ENCODE measurements around the gene ERCC2. TPM values are rescaled to one million over a fixed set of nuclear protein-coding genes. Genes with fewer than 3 reads are reported as not detected.
A peak's percentile ranks its signal among the peaks of the same experiment; 100 is the strongest.

ERCC2 gene
- total RNA-seq, 1 donor from 2014 or later: 44.7 TPM

DNA sequence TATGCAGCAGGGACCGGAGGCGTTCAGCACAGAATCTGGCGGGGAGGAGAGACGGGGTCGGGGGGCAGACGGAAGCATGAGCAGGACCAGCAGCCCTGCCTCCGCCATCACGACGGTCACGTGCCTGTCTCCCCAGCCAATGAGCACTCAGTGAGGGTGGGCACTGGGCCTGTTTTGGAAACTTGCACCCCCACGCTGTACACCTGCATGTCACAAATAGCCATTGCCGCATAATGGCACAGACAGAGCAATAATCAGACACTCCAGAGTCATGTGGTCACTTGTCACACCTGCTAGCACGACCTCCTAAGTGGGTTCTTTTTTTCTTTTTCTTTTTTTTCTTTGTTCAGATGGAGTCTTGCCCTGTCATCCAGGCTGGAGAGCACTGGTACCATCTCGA lies 8.8 kb downstream of the ERCC2 start:
- Mint-ChIP-seq H3K36me3 (ENCODE audit: low read depth, unreplicated experiment) (peaks cover 30% of the 10 kb centered on the region), H3K4me1 (ENCODE audit: low read depth, unreplicated experiment) (no peaks in the 10 kb centered on the region), H3K27ac (ENCODE audit: unreplicated experiment) (no peak overlapping the region), H3K9me3 (ENCODE audit: unreplicated experiment) (no peaks in the 10 kb centered on the region), H3K27me3 (ENCODE audit: low read depth, unreplicated experiment) (no peaks in the 10 kb centered on the region), H3K4me3 (ENCODE audit: unreplicated experiment) (no peak overlapping the region)
- Histone ChIP-seq H3K27ac (ENCODE audit: low read depth, low read length) (no peak overlapping the region), H3K9ac (ENCODE audit: low read length) (no peak overlapping the region), H3K27me3 (ENCODE audit: insufficient read depth, low read length) (no peaks in the 10 kb centered on the region), H3K4me1 (ENCODE audit: insufficient read depth, low read length) (no peaks in the 10 kb centered on the region), H3K9me3 (ENCODE audit: insufficient read depth, low read depth, low read length) (no peaks in the 10 kb centered on the region), H3K4me3 (ENCODE audit: insufficient read depth, low read depth, low read length) (no peak overlapping the region), H3K36me3 (ENCODE audit: insufficient read depth, low read length) (no peaks in the 10 kb centered on the region), H2AFZ (ENCODE audit: low read depth, low read length) (no peak overlapping the region), H4K20me1 (ENCODE audit: insufficient read depth, low read length) (peaks cover 26% of the 10 kb centered on the region), H3K4me2 (ENCODE audit: low read length) (no peak overlapping the region), H3K79me2 (ENCODE audit: insufficient read depth, low read length) (peaks cover 4% of the 10 kb centered on the region)
- FAIRE-seq (no peak), DNase-seq (ENCODE audit: low read depth) (no peak)
- TF ChIP-seq, protein P1, sequence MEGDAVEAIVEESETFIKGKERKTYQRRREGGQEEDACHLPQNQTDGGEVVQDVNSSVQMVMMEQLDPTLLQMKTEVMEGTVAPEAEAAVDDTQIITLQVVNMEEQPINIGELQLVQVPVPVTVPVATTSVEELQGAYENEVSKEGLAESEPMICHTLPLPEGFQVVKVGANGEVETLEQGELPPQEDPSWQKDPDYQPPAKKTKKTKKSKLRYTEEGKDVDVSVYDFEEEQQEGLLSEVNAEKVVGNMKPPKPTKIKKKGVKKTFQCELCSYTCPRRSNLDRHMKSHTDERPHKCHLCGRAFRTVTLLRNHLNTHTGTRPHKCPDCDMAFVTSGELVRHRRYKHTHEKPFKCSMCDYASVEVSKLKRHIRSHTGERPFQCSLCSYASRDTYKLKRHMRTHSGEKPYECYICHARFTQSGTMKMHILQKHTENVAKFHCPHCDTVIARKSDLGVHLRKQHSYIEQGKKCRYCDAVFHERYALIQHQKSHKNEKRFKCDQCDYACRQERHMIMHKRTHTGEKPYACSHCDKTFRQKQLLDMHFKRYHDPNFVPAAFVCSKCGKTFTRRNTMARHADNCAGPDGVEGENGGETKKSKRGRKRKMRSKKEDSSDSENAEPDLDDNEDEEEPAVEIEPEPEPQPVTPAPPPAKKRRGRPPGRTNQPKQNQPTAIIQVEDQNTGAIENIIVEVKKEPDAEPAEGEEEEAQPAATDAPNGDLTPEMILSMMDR (IDR thresholded peaks at IDR 0.05; ENCODE audit: insufficient read depth, low read depth, low read length): no peak
- no peak for TF ChIP-seq EZH2 (IDR thresholded peaks at IDR 0.05; ENCODE audit: insufficient read depth, low read length)

DNA sequence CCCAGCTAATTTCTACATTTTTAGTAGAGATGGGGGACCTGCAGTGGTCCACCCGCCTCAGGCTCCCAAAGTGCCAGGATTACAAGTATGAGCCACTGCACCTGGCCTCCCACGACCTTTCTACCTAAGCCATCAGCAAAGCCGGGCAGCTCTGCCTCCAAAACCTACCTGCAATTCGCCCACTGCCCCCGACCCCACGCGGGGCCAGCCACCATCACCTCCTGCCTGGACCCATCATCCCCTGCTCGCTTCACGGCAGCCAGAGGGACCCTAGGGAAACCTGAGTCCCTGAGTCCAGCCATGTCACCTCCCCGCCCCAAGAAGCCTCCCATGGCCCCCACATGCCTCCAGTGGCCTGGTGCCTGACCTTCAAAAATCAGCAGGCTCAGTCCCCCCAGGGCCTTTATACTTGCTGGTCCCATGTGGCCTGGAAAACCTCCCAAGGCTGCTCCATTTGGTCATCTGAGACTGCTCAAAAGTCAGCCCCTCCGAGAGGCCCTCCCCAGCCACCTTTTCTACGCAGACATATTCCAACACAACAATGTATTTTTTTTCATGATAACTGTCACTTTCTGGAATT lies 12.1 kb downstream of the ERCC2 start:
- H2AFZ ChIP-seq (ENCODE audit: low read depth, low read length): no peak overlapping the region
- no peak for DNase-seq (ENCODE audit: low read depth)
- H3K4me3 Mint-ChIP-seq (ENCODE audit: unreplicated experiment): no peak overlapping the region
- H3K4me3 ChIP-seq (ENCODE audit: insufficient read depth, low read depth, low read length): no peak overlapping the region
- no peaks in the 10 kb centered on the region for H3K9me3 Mint-ChIP-seq (ENCODE audit: unreplicated experiment)
- TF ChIP-seq, protein P1 (IDR thresholded peaks at IDR 0.05; ENCODE audit: insufficient read depth, low read depth, low read length): no peak
- TF ChIP-seq EZH2 (IDR thresholded peaks at IDR 0.05; ENCODE audit: insufficient read depth, low read length): no peak
- H3K36me3 ChIP-seq (ENCODE audit: insufficient read depth, low read length): peaks cover 6% of the 10 kb centered on the region
- H3K27me3 ChIP-seq (ENCODE audit: insufficient read depth, low read length): no peaks in the 10 kb centered on the region
- H3K36me3 Mint-ChIP-seq (ENCODE audit: low read depth, unreplicated experiment): peaks cover 53% of the 10 kb centered on the region
- H3K4me1 Mint-ChIP-seq (ENCODE audit: low read depth, unreplicated experiment): no peaks in the 10 kb centered on the region
- no peak overlapping the region for H3K9ac ChIP-seq (ENCODE audit: low read length)
- peaks cover 29% of the 10 kb centered on the region for H4K20me1 ChIP-seq (ENCODE audit: insufficient read depth, low read length)
- peak overlapping the region; percentile 58 for H3K27ac Mint-ChIP-seq (ENCODE audit: unreplicated experiment)
- no peaks in the 10 kb centered on the region for H3K27me3 Mint-ChIP-seq (ENCODE audit: low read depth, unreplicated experiment)
- H3K4me2 ChIP-seq (ENCODE audit: low read length): no peak overlapping the region
- FAIRE-seq: no peak
- H3K4me1 ChIP-seq (ENCODE audit: insufficient read depth, low read length): no peaks in the 10 kb centered on the region
- no peaks in the 10 kb centered on the region for H3K79me2 ChIP-seq (ENCODE audit: insufficient read depth, low read length)
- peaks cover 2% of the 10 kb centered on the region for H3K9me3 ChIP-seq (ENCODE audit: insufficient read depth, low read depth, low read length)
- no peak overlapping the region for H3K27ac ChIP-seq (ENCODE audit: low read depth, low read length)

DNA sequence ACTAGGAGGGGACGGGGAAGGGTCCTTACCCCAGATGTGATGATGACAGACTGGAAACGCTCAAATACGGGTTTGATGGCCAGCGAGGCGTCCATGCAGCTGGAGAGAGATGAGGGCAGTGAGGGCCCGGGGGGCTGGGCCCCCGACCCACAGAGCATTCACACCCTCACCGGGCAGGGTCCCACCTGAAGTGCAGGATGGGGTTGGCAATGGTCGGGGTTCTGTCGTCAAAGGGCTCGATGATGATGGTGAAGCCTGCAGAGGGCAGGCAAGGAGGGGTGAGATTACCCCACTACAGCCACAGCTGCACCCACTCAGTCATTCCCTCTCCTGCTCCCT lies 13.0 kb downstream of the ERCC2 start:
- Mint-ChIP-seq H3K36me3 (ENCODE audit: low read depth, unreplicated experiment) (peaks cover 52% of the 10 kb centered on the region), H3K27me3 (ENCODE audit: low read depth, unreplicated experiment) (no peaks in the 10 kb centered on the region), H3K4me1 (ENCODE audit: low read depth, unreplicated experiment) (no peaks in the 10 kb centered on the region), H3K27ac (ENCODE audit: unreplicated experiment) (no peak overlapping the region), H3K9me3 (ENCODE audit: unreplicated experiment) (no peaks in the 10 kb centered on the region), H3K4me3 (ENCODE audit: unreplicated experiment) (no peak overlapping the region)
- DNase-seq (ENCODE audit: low read depth) (no peak), FAIRE-seq (no peak)
- Histone ChIP-seq H3K36me3 (ENCODE audit: insufficient read depth, low read length) (peaks cover 14% of the 10 kb centered on the region), H3K4me1 (ENCODE audit: insufficient read depth, low read length) (no peaks in the 10 kb centered on the region), H3K27me3 (ENCODE audit: insufficient read depth, low read length) (no peaks in the 10 kb centered on the region), H3K79me2 (ENCODE audit: insufficient read depth, low read length) (no peaks in the 10 kb centered on the region), H2AFZ (ENCODE audit: low read depth, low read length) (no peak overlapping the region), H3K4me2 (ENCODE audit: low read length) (no peak overlapping the region), H3K27ac (ENCODE audit: low read depth, low read length) (no peak overlapping the region), H3K9me3 (ENCODE audit: insufficient read depth, low read depth, low read length) (peaks cover 2% of the 10 kb centered on the region), H3K4me3 (ENCODE audit: insufficient read depth, low read depth, low read length) (no peak overlapping the region), H4K20me1 (ENCODE audit: insufficient read depth, low read length) (peaks cover 29% of the 10 kb centered on the region), H3K9ac (ENCODE audit: low read length) (no peak overlapping the region)
- TF ChIP-seq, protein P1 (IDR thresholded peaks at IDR 0.05; ENCODE audit: insufficient read depth, low read depth, low read length): no peak
- no peak for TF ChIP-seq EZH2 (IDR thresholded peaks at IDR 0.05; ENCODE audit: insufficient read depth, low read length)
